ENCODE data around the gene TICAM2.

DNA sequence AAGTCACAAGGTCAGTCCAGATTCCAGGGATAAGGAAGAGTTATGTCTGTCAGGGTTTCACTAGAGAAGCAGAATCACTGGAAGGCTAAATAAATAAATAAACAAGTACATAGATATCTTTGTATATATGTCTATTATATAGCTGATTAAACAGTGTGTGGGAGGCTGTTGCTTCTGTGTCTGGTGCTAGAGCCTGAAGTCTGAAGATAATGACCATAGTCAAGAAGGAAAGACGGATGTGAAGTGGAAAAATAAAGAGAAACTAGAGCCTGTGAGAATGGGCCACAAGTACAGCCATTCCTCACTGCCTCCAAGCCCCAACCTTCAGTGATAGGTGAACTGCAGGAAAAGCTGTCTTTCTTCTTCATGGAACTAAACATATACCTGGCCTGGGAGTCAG, 27.6 kb upstream of the TICAM2 start:
- TF ChIP-seq CTCF (IDR thresholded peaks at IDR 0.05) (no peak), POLR2AphosphoS5 (IDR thresholded peaks at IDR 0.05) (no peak), POLR2A (IDR thresholded peaks at IDR 0.05) (no peak)

Data from gastroesophageal sphincter (tissue), 3 donors.